ENCODE measurements around the gene NKIRAS2.

GRCh38 chr17:42041619-42042018 lies 21.7 kb downstream of the NKIRAS2 start:
- TF ChIP-seq POLR2A (IDR thresholded peaks at IDR 0.05; ENCODE audit: low read depth, low read length) (no peak), EZH2 (IDR thresholded peaks at IDR 0.05; ENCODE audit: borderline replicate concordance, low read depth, low read length, severe bottlenecking) (no peak), CTCF (IDR thresholded peaks at IDR 0.05; ENCODE audit: extremely low read depth in 1 of 2, insufficient read depth in 1 of 2, low read depth in 1 of 2, low read length in 2 of 2) (no peak)
